SK-N-SH treated with all-trans-retinoic acid at 6 μM for 48 hours (cell line): ENCODE data around the gene CHL1.

ENCODE experiments used
- ARNTL ChIP-seq: fragments of 450-650 bp; formaldehyde crosslinking; IDR thresholded peaks from 2 replicates; pipeline ENCODE4 v1.5.0; 2020; ENCODE audit warnings: low read depth, mild to moderate bottlenecking, moderate library complexity, borderline replicate concordance
- BACH2 ChIP-seq: fragments of 250-450 bp; sonication (Bioruptor Pico); IDR thresholded peaks from 2 replicates; pipeline ENCODE4 v1.9.0; 2021; ENCODE audit warnings: mild to moderate bottlenecking, borderline replicate concordance
- CREB5 ChIP-seq: fragments of 250-450 bp; sonication (Bioruptor Pico); IDR thresholded peaks from 2 replicates; pipeline ENCODE4 v1.5.1; 2020; ENCODE audit warnings: low read depth, mild to moderate bottlenecking, moderate library complexity
- CSDC2 ChIP-seq: fragments of 250-450 bp; sonication (Bioruptor Pico); IDR thresholded peaks from 2 replicates; pipeline ENCODE4 v1.5.0; 2020; ENCODE audit warnings: mild to moderate bottlenecking, moderate library complexity
- ESRRG ChIP-seq: fragments of 250-450 bp; sonication (Bioruptor Pico); IDR thresholded peaks from 2 replicates; pipeline ENCODE4 v1.6.1; 2021; ENCODE audit warnings: mild to moderate bottlenecking
- PPARA ChIP-seq: fragments of 250-450 bp; sonication (Bioruptor Pico); IDR thresholded peaks from 2 replicates; pipeline ENCODE4 v1.5.0; 2020; ENCODE audit warnings: mild to moderate bottlenecking, borderline replicate concordance
- SNAI2 ChIP-seq: fragments of 250-450 bp; sonication (Bioruptor Pico); IDR thresholded peaks from 2 replicates; pipeline ENCODE4 v1.5.0; 2020; ENCODE audit warnings: mild to moderate bottlenecking, moderate library complexity
- ZFP30 ChIP-seq: fragments of 450-650 bp; formaldehyde crosslinking; IDR thresholded peaks from 2 replicates; pipeline ENCODE4 v1.5.0; 2022; ENCODE audit warnings: mild to moderate bottlenecking, moderate library complexity
- ZNF8 ChIP-seq: fragments of 450-650 bp; formaldehyde crosslinking; IDR thresholded peaks from 2 replicates; pipeline ENCODE4 v1.5.0; 2020; ENCODE audit warnings: mild to moderate bottlenecking, moderate library complexity
- TF ChIP-seq, protein P1 (sequence below): fragments of 250-450 bp; sonication (Bioruptor Pico); IDR thresholded peaks from 2 replicates; pipeline ENCODE4 v1.8.0; 2020; ENCODE audit warnings: mild to moderate bottlenecking, moderate library complexity, borderline replicate concordance

DNA sequence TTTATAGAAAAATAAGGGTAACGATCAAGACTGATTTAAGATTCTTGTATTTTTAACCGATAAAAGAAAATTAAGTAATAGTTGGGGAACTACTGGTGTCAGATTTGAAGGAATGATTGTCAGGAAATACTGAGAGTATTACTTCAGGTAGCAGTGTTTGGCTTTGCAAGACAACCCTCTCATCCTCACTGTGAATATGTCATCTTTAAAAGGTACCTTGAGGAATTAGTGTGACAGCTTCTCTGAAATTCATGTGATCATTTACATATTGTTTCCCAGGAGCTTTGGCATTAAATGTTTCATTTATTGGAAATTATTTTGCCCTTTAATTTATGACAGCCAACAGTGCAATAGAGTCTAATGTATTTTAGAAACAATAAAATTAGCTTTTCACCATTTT, 3.3 kb downstream of the CHL1 start:
- TF ChIP-seq, protein P1, sequence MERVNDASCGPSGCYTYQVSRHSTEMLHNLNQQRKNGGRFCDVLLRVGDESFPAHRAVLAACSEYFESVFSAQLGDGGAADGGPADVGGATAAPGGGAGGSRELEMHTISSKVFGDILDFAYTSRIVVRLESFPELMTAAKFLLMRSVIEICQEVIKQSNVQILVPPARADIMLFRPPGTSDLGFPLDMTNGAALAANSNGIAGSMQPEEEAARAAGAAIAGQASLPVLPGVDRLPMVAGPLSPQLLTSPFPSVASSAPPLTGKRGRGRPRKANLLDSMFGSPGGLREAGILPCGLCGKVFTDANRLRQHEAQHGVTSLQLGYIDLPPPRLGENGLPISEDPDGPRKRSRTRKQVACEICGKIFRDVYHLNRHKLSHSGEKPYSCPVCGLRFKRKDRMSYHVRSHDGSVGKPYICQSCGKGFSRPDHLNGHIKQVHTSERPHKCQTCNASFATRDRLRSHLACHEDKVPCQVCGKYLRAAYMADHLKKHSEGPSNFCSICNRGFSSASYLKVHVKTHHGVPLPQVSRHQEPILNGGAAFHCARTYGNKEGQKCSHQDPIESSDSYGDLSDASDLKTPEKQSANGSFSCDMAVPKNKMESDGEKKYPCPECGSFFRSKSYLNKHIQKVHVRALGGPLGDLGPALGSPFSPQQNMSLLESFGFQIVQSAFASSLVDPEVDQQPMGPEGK (CRISPR knock-in tag), result no peak
- TF ChIP-seq ZFP30 (no peak), CSDC2 (CRISPR knock-in tag) (no peak), ZNF8 (CRISPR knock-in tag) (no peak), BACH2 (CRISPR knock-in tag) (no peak), ARNTL (CRISPR knock-in tag) (no peak), SNAI2 (CRISPR knock-in tag) (no peak), CREB5 (no peak), ESRRG (CRISPR knock-in tag) (no peak), PPARA (CRISPR knock-in tag) (no peak)
